Myocyte (in vitro differentiated cells): ENCODE measurements around the gene OTOP2. TPM values are rescaled to one million over a fixed set of nuclear protein-coding genes. Genes with fewer than 3 reads are reported as not detected.
"Not testable (repeated sequence)": the region's sequence is repeated elsewhere in the genome, so short reads cannot be mapped to it uniquely, and the experiment has no call there.

Source experiments
- DNase-seq: peaks from one replicate; pipeline ENCODE4 v3.0.0-alpha.2; 2012; ENCODE audit warnings: low read depth
- total RNA-seq: library from RNA; depleted of rRNA; stranded (reverse); fragments of >200 nt; gene quantifications from 2 replicates; pipeline ENCODE4 v1.2.3, GENCODE V29; 2014

Gene OTOP2
- total RNA-seq, 1 donor from 2014 or later, result not detected

- no peak for DNase-seq
Observed at GRCh38 chr17:74951680-74952421, 27.8 kb downstream of the OTOP2 start.

DNA sequence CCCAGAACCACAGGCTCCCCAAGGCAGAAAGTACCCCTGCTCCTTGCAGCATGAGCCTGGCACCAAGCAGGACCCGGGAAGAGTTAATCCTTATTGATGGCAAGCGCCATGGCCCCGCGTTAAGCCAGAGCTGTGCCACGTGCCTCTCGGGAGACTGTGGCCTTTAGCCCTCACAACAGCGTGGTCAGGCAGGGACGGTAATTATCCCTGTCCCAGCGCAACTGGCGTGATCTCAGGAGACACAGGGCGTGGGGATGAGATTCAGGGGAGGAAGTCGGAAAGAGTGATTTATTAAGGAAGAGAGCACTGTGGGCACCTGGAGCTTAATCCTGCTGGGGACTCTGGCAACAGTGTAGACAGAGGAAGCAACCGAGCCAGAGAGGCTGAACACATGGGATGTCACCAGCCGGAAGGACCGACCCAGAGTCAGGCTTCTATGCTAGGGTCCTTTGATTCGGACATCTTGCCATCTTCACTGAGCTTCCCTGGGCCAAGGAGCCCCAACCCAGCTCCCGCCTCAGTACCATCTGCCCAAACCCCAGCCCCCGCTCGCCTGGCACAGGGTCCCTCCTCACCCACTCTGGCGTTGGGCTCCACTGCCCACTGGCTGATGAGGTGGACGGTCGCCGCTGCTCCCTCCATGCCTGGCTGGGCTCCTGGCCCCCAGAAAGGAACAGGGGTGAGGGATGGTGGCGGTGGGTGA, 28.5 kb downstream of the OTOP2 start:
- DNase-seq, result no peak

GRCh38 chr17:74953134-74953687, 29.1 kb downstream of the OTOP2 start:
- DNase-seq, result no peak

DNA sequence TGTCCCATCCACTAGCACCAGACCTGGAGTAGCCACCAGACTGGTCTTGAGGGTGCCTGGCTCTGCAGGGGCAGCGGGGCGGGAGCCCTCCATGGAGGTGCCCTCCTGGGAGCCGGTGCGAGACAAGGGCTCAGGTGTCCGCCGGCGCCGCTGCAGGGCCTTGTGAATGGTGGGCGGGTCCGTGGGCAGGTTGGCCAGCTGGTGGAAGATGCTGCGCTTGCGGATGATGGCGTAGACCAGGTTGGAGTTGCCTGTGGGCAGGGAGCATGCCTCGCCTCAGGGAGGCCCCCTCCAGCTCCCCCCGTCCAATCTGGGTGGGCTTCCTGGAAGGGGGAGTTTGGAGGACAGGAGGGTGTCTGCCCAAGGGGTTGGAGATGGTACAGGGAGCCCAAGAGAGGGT, 30.0 kb downstream of the OTOP2 start:
- no peak for DNase-seq

DNA sequence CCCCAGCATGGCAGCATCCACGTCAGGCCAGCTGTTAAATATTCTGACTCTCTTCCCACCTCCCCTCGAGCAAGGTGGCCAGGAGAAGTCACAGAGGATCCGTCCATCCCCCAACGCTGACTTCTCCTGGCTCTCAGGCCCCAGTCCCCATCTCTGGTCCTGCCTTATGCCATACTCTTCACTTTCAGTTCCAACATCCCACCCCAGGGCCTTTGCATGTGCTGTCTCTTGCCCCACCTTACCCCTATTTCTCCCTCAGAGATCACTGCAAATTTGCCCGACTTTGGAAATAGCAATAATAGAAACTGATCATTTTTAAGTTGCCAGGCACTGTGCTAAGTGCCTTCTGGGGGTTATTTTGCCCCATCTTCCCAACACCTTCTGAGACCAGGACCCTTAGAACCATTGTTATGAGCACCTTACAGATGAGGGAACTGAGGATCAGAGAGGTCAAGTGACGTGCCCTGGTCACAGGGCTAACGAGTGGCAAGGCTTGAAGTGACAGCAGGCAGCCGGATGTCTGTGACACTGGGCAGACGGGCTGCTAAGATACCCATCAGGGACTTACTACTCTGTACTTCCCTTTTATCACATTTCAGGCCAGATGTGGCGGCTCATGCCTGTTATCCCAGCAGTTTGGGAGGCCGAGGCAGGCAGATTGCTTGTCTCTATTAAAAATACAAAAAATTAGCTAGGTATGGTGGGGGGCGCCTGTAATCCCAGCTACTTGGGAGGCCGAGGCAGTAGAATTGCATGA, 30.8 kb downstream of the OTOP2 start:
- no peak for DNase-seq

- no peak for DNase-seq
Observed at GRCh38 chr17:74956093-74956492, 32.0 kb downstream of the OTOP2 start.

GRCh38 chr17:74957935-74958740, 34.1 kb downstream of the OTOP2 start:
- peak; percentile 53 for DNase-seq

DNA sequence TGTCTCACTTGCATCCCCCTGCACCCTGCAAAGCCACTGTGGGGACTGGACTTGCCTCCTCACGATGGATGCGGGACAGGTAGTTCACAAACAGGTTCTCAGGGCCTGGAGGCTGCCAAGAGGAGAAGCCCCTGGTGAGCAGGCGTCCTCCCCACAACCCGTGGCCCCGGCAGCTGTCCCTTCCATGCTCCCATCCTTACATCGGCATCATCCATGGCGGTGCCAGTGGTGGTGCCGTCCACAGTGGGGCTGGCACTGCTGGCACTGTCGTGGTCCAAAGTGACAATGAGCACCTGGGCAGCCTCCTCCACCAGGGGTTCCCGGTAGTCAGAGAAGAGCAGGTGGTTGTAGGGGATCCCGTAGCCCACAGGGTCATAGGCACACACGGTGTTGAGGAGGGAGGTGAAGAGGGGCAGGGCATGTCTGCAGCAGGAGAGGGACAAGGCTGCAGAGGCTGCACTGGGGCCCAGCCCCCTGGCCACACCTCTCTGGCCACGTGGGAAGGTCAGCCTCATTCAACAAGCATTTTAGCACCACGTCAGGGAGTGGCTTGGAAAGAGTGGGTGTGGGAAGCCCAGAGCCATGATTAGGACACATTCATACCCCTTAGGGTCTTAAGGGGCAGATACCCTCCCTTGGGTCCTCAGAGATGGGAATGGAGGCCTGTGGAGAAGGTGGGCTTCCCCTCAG, 35.9 kb downstream of the OTOP2 start:
- DNase-seq, result peak; percentile 21

DNA sequence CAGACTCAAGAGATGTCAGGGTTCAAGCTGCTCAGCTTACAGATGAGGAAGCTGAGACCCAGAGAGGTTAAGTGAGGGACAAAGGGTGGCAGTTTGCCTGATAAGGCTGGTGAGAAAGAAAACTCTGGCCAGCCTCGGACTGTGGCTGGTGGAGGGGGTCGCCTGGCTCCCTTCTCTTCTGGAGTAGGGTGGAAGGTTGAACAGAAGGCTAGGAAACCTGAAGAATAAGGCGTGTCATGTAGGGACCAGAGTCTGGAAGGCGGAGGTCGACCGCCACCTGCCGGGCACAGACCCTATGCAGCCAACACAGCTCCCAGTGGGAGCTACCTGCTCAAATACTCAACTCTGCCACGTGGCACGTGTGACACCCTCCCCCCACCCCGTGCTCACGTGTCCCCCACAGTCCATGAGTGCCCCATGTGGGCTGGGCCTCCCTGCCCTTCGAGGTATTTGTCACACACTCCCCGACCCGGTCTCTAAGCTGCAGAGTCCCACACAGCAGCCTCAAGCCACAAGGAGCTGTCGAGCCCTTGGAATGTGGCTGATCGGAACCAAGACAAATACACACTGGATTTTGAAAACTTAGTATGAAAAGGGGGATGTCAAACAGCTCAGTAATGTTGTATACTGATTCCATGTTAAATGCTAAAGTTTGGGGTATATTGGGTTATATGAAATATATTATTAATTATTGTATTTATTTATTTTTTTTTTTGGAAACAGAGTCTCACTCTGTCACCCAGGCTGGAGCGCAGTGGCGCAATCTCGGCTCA, 36.7 kb downstream of the OTOP2 start:
- peak; percentile 30 for DNase-seq

DNA sequence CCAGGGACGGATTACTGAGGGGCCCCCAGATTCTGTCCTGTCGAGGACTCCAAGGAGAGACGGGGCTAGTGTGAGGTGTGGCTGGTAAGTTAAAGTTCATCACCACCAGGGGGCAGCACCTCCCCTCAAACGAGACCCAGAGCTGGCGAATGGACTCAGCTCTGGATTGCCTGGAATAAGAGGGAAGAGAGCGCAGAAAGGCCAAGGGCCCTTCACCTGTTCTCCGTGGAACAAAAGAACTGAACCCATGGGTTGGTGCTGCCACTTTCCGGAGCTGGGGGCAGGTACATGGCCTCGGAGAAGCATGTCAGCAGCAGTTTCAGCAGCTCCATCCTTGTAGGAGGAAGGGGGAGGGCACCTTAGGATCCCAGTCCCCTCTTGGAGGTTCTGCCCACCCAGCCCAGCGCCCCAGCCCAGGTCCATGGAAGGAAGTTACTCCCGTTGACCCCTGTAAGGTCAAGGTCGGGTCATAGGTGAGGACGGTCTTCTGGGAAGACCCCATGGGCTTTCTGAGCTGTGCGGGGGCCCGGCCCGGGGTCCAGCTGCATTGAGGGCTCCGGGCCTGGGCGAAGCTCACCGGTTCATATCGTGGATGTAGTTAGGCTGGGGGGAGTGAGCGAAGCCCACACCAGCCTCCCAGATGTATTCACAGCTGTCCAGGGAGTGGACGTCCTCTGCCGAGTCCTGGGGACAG, 37.7 kb downstream of the OTOP2 start:
- peak; percentile 91 for DNase-seq

DNA sequence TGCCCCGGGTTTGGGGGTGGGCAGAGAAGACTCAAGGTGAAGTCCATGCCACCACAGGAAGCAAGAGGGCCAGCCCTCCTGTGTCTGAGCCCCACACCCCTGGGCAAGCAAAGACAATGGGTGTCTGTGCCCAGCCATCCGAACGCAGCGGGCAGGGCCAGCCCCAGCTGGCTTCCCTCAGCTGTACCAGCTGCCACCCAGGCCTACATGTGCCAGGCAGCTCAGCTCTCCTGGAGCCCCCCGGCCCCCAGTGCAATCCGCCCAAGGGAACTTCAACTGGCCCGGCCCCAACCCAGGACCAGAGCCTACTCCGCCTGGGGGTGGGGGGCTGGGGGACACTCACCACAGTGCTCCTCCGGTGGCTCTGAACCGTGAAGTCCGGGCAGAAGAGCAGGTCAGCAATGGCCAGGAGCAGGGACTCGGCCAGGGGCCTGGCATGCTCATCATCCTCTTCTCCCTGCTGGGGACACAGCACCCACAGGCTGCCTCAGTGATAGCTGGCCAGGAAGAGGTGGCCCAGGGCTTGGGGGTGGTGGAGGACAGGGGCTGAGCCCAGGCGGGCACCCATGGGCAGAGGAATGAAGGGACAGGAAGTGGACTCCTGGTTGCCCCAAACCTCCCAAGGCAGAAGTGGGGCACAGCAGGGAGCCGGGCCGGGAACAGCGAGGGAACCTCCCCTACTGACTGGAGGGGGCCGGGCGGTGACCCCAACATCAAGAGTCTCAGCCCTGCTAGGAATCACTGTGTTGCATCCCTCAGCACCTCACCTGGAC, 38.7 kb downstream of the OTOP2 start:
- peak; percentile 24 for DNase-seq

- no peak for DNase-seq
Observed at GRCh38 chr17:74963656-74964055, 39.6 kb downstream of the OTOP2 start.

DNA sequence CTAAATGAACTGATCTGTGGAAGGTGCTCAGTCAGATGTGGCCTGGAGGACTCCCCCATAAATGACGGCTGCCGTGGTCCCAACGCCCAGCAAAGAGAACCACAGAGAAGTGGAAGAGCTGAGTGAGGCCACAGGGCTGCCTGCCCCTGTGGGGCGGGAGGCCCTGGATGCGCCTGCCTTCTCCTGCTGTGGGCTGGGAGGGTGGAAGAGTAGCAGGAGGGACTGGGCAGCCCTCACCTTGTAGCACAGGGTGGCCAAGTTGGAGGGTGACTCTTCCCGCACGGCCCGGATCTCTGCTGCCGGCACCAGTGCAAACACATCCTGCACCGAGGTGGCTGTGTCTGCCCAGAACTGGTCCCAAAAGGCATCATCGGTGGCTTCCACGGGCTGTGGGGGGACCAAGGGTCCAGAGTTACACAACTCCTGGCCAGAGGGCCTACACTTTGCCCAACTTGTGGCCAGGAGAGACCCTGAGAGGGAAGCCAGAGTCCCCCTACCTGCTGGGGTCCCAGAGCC, 40.2 kb downstream of the OTOP2 start:
- DNase-seq, result no peak

- no peak for DNase-seq
Observed at GRCh38 chr17:74964988-74965622, 41.0 kb downstream of the OTOP2 start.

- DNase-seq, result no peak
Observed at GRCh38 chr17:74968361-74968780, 44.3 kb downstream of the OTOP2 start.

DNA sequence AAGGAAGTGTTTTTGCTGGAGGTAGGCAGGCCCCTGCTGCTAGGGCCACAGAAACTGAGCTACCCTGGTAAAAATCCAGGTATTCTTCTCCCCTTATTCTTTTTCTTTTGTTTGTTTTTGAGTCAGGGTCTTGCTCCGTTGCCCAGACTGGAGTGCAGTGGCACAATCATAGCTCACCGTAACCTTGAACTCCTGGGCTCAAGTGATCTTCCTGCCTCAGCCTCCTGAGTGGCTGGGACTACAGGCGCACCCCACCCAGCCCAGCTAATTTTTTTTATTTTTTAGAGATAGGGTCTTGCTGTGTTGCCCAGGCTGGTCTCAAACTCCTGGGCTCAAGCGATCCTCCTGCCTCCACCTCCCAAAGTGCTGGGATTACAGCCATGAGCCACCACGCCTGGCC, 45.4 kb downstream of the OTOP2 start:
- not testable (repeated sequence) for DNase-seq

DNA sequence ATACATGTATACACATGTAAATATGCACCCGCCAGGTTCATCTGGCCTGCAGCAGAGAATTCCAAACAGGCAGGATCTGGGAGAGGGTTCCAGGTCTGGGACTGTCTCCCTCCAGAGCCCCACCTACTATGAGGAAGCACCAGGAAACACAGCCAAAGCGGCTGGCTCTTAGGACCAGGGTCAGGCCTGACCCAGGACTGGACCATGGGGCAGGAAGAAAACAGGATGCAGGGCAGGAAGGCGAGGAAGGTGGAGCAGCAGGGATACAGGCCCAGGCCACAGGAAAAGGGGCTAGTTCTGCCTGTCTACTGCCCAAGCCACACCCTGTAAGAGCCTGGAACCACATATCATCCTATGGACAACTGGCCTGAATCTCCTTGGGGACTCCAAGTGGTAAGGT, 46.3 kb downstream of the OTOP2 start:
- DNase-seq, result no peak
